ENCODE data around the gene PICALM.

The PICALM gene

DNA sequence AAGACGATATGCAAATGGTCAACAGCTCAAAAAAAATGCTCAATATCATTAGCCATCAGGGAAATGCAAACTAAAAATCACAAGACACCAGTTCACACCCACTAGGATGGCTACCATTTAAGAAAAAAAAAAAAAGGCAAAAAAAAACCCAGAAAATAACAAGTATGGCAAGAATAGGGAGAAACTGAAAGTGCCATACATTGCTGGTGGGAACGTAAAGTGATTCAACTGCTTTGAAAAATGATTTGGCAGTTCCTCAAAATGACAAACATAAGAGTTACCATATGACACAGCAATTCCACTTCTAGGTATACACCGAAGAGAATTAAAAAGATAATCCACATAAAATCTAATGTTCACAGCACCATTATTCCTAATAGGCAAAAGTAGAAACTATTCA, 47.5 kb downstream of the PICALM start:
- Histone ChIP-seq H3K27ac (no peak overlapping the region), H3K9me3 (ENCODE audit: control insufficient read depth, low read length) (no peaks in the 10 kb centered on the region), H3K4me1 (no peaks in the 10 kb centered on the region), H3K4me3 (ENCODE audit: low read depth, low read length) (no peak overlapping the region), H3K27me3 (ENCODE audit: control insufficient read depth, insufficient read depth, low read length) (no peaks in the 10 kb centered on the region), H3K4me2 (ENCODE audit: low read length) (no peak overlapping the region), H3K79me2 (no peaks in the 10 kb centered on the region), H3K9ac (no peak overlapping the region), H2AFZ (no peak overlapping the region), H3K36me3 (ENCODE audit: control insufficient read depth, insufficient read depth, low read length) (no peaks in the 10 kb centered on the region)
- TF ChIP-seq, protein P1, sequence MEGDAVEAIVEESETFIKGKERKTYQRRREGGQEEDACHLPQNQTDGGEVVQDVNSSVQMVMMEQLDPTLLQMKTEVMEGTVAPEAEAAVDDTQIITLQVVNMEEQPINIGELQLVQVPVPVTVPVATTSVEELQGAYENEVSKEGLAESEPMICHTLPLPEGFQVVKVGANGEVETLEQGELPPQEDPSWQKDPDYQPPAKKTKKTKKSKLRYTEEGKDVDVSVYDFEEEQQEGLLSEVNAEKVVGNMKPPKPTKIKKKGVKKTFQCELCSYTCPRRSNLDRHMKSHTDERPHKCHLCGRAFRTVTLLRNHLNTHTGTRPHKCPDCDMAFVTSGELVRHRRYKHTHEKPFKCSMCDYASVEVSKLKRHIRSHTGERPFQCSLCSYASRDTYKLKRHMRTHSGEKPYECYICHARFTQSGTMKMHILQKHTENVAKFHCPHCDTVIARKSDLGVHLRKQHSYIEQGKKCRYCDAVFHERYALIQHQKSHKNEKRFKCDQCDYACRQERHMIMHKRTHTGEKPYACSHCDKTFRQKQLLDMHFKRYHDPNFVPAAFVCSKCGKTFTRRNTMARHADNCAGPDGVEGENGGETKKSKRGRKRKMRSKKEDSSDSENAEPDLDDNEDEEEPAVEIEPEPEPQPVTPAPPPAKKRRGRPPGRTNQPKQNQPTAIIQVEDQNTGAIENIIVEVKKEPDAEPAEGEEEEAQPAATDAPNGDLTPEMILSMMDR (IDR thresholded peaks at IDR 0.05): no peak

- Histone ChIP-seq H3K9me3 (ENCODE audit: control insufficient read depth, low read length) (no peaks in the 10 kb centered on the region), H3K36me3 (ENCODE audit: control insufficient read depth, insufficient read depth, low read length) (no peaks in the 10 kb centered on the region), H3K27me3 (ENCODE audit: control insufficient read depth, insufficient read depth, low read length) (no peaks in the 10 kb centered on the region), H2AFZ (no peak overlapping the region), H3K4me1 (no peaks in the 10 kb centered on the region), H3K79me2 (no peaks in the 10 kb centered on the region), H3K4me2 (ENCODE audit: low read length) (no peak overlapping the region), H3K27ac (no peak overlapping the region), H3K9ac (no peak overlapping the region), H3K4me3 (ENCODE audit: low read depth, low read length) (no peak overlapping the region)
- TF ChIP-seq, protein P1 (IDR thresholded peaks at IDR 0.05): no peak
Measured at GRCh38 chr11:86018249-86018648, 50.6 kb downstream of the PICALM start.

DNA sequence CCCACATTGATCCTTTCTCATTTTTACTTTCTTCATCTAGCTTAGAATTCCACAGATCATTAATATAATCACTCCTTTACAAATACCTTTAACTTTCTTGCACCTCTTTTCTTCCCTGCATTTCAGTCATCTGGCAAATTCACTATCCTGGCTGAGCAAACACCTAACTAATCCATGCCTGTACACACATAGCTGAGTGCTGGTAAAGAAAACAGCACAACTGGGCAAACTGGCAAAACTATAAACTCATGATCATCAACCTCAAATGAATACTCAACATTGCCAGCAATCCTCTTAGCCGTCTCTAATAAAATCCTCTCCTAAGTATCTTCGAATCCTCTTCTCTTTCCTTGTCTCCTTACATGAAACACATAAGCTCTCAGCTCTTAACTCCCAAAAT, 52.4 kb downstream of the PICALM start:
- TF ChIP-seq, protein P1 (IDR thresholded peaks at IDR 0.05): no peak

GRCh38 chr11:86015699-86016098, 53.2 kb downstream of the PICALM start:
- Histone ChIP-seq H3K27ac (no peak overlapping the region), H3K4me1 (no peaks in the 10 kb centered on the region), H3K4me2 (ENCODE audit: low read length) (no peak overlapping the region), H3K79me2 (no peaks in the 10 kb centered on the region), H3K4me3 (ENCODE audit: low read depth, low read length) (no peak overlapping the region), H3K9ac (no peak overlapping the region), H3K9me3 (ENCODE audit: control insufficient read depth, low read length) (no peaks in the 10 kb centered on the region), H3K36me3 (ENCODE audit: control insufficient read depth, insufficient read depth, low read length) (no peaks in the 10 kb centered on the region), H3K27me3 (ENCODE audit: control insufficient read depth, insufficient read depth, low read length) (no peaks in the 10 kb centered on the region), H2AFZ (no peak overlapping the region)
- TF ChIP-seq, protein P1 (IDR thresholded peaks at IDR 0.05): no peak

More for the DNA sequence above, 52.4 kb downstream of the PICALM start:
- H3K4me3 ChIP-seq (ENCODE audit: low read depth, low read length): no peak overlapping the region
- no peaks in the 10 kb centered on the region for H3K79me2 ChIP-seq
- H3K4me1 ChIP-seq: no peaks in the 10 kb centered on the region
- H3K9me3 ChIP-seq (ENCODE audit: control insufficient read depth, low read length): no peaks in the 10 kb centered on the region
- no peak overlapping the region for H3K27ac ChIP-seq
- H3K9ac ChIP-seq: no peak overlapping the region
- H3K36me3 ChIP-seq (ENCODE audit: control insufficient read depth, insufficient read depth, low read length): no peaks in the 10 kb centered on the region
- no peak overlapping the region for H3K4me2 ChIP-seq (ENCODE audit: low read length)
- H2AFZ ChIP-seq: no peak overlapping the region
- H3K27me3 ChIP-seq (ENCODE audit: control insufficient read depth, insufficient read depth, low read length): no peaks in the 10 kb centered on the region

DNA sequence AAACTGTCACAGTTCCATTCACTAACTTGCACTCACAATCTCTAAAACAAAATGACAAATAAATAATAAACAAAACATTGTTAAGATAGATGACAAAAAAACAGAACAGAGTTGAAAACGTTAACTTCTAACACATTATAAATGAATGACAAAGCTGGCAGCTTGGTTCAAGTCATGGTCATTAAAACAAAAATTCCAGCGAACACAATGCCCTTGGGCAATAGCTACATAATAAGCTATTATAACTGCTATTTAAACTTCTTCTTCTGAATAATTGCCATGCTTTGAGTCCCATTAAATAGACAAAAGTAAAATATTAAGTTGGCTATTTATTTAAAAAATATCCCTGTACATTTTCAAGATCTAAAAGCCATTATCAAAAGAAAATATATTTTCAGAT, 54.7 kb downstream of the PICALM start:
- no peak overlapping the region for H3K9ac ChIP-seq
- no peaks in the 10 kb centered on the region for H3K36me3 ChIP-seq (ENCODE audit: control insufficient read depth, insufficient read depth, low read length)
- TF ChIP-seq, protein P1 (IDR thresholded peaks at IDR 0.05): no peak
- H3K27me3 ChIP-seq (ENCODE audit: control insufficient read depth, insufficient read depth, low read length): no peaks in the 10 kb centered on the region
- H3K27ac ChIP-seq: no peak overlapping the region
- H3K79me2 ChIP-seq: peaks cover 2% of the 10 kb centered on the region
- H3K4me3 ChIP-seq (ENCODE audit: low read depth, low read length): no peak overlapping the region
- H3K9me3 ChIP-seq (ENCODE audit: control insufficient read depth, low read length): no peaks in the 10 kb centered on the region
- no peak overlapping the region for H2AFZ ChIP-seq
- H3K4me1 ChIP-seq: no peaks in the 10 kb centered on the region
- no peak overlapping the region for H3K4me2 ChIP-seq (ENCODE audit: low read length)
